Transverse colon (tissue), 4 donors: ENCODE results near the gene GPC1. TPM values are rescaled to one million over a fixed set of nuclear protein-coding genes. Genes with fewer than 3 reads are reported as not detected.

Experiments used
- DNase-seq: peaks from one replicate; pipeline ENCODE4 v3.0.0-alpha.2; 2019
- H3K27ac ChIP-seq, 4 donors: fragments of 200-600 bp; sonication (generic); 2 replicates each; pipeline ENCODE4 v1.5.1; 2016 to 2018; ENCODE audit warnings: inconsistent platforms in 4 of 4
- H3K27me3 ChIP-seq: fragments of 200-600 bp; sonication (generic); 2 replicates; pipeline ENCODE4 v1.5.1; 2017; ENCODE audit warnings: inconsistent platforms
- H3K36me3 ChIP-seq, 4 donors: fragments of 200-600 bp; sonication (generic); 2 replicates each; pipeline ENCODE4 v1.5.1; 2017 to 2019; ENCODE audit warnings: inconsistent platforms in 4 of 4
- H3K4me1 ChIP-seq, 4 donors: fragments of 200-600 bp; sonication (generic); 2 replicates each; pipeline ENCODE4 v1.5.1; 2017 to 2020; ENCODE audit warnings: inconsistent platforms in 4 of 4
- H3K4me3 ChIP-seq, 4 donors: fragments of 200-600 bp; sonication (generic); 1 replicate in 1 of 4; 2 replicates in 3 of 4; pipeline versions ENCODE4 v1.5.1 to v1.6.1; 2017 to 2019; ENCODE audit warnings: inconsistent platforms in 4 of 4
- H3K9me3 ChIP-seq, 2 donors: fragments of 200-600 bp; sonication (generic); 2 replicates each; pipeline ENCODE4 v1.5.1; 2017 to 2019; ENCODE audit warnings: inconsistent platforms in 2 of 2
- CTCF ChIP-seq, 5 experiments: fragments of 200-600 bp in 3 of 5; fragments of 450-650 bp in 2 of 5; sonication (generic) in 3 of 5; IDR thresholded peaks; 1 replicate in 2 of 5; 2 replicates in 3 of 5; pipeline ENCODE4 v1.5.1; 2016 to 2017; ENCODE audit warnings: antibody characterized with exemption in 5 of 5, inconsistent platforms in 3 of 5, mild to moderate bottlenecking in 2 of 5, moderate library complexity in 1 of 5
- EP300 ChIP-seq: sonication (generic); formaldehyde crosslinking; IDR thresholded peaks from one replicate; pipeline ENCODE4 v1.6.1; 2017; ENCODE audit warnings: antibody characterized with exemption, low read depth
- POLR2A ChIP-seq: fragments of 450-650 bp; IDR thresholded peaks from one replicate; pipeline ENCODE4 v1.6.1; 2016; ENCODE audit warnings: antibody characterized with exemption, mild to moderate bottlenecking, moderate library complexity
- POLR2AphosphoS5 ChIP-seq, 3 donors: sonication (generic); formaldehyde crosslinking; IDR thresholded peaks; one replicate each; pipeline ENCODE4 v1.6.1; 2016; ENCODE audit warnings: antibody characterized with exemption in 3 of 3
- WGBS, 2 donors: methylation state at CpG; one replicate each; pipeline ENCODE4 v1.1.5; 2018; ENCODE audit warnings: low coverage in 1 of 2; 5-methylcytosine and 5-hydroxymethylcytosine counted together
- in situ Hi-C, 4 donors: fragments of 200-750 bp; cut with MboI; loops; one replicate each; pipeline versions ENCODE4 v1.15.0 to v1.15.1; 2017; ENCODE audit warnings: low sequenced_read_pairs in 3 of 4, low pct_ligation_motif_present in 1 of 4, low pct_unique_long_range_greater_than_20kb in 1 of 4
- intact Hi-C: fragments of 100-400 bp; cut with DNase I; formaldehyde crosslinking; loops from one replicate; pipeline ENCODE4 v1.15.1; 2023; ENCODE audit warnings: low total_unique reads
- total RNA-seq, 4 donors: library from RNA; depleted of rRNA; stranded (reverse); fragments of >200 nt; gene quantifications; one replicate each; pipeline ENCODE4 v1.1.0, GENCODE V29; 2016

The GPC1 gene
- total RNA-seq, 4 donors from 2014 or later: 10.4 to 31.8 (median 18.0) TPM

GRCh38 chr2:240509667-240510512 is 74.4 kb downstream of the GPC1 start:
- WGBS, 2 donors: 64 to 75% methylated on average over 6 to 12 of the region's 12 CpGs
- Histone ChIP-seq H3K4me3 (no peak overlapping the region), H3K9me3 (no peaks in the 10 kb centered on the region), H3K4me1 (peaks cover 0 to 5% (median 0%) of the 10 kb centered on the region in 4 donors), H3K36me3 (no peaks in the 10 kb centered on the region), H3K27me3 (no peaks in the 10 kb centered on the region), H3K27ac (no peak overlapping the region)
- no peak for DNase-seq
- TF ChIP-seq CTCF (IDR thresholded peaks at IDR 0.05) (no peak), EP300 (no peak), POLR2AphosphoS5 (IDR thresholded peaks at IDR 0.05) (no peak), POLR2A (no peak)
- intact Hi-C loops (no loop called here), in situ Hi-C loops (loop anchor here in 2 of 4 donors (25.0 kb wide), 1 partner anchor 202 kb away; no protein-coding TSS in a partner anchor)

- intact Hi-C loops: no loop called here
- in situ Hi-C loops: loop anchor here in 2 of 4 donors (25.0 kb wide), 1 partner anchor 202 kb away; no protein-coding TSS in a partner anchor
- no peaks in the 10 kb centered on the region for H3K27me3 ChIP-seq
- no peaks in the 10 kb centered on the region for H3K9me3 ChIP-seq
- no peak for DNase-seq
- H3K4me3 ChIP-seq: no peak overlapping the region
- no peaks in the 10 kb centered on the region for H3K36me3 ChIP-seq
- peaks cover 0 to 5% (median 0%) of the 10 kb centered on the region in 4 donors for H3K4me1 ChIP-seq
- no peak overlapping the region for H3K27ac ChIP-seq
- 97 to 100% methylated on average over 1 to 12 of the region's 12 CpGs for WGBS, 2 donors
- no peak for TF ChIP-seq POLR2A
- TF ChIP-seq CTCF (IDR thresholded peaks at IDR 0.05): no peak
- no peak for TF ChIP-seq POLR2AphosphoS5 (IDR thresholded peaks at IDR 0.05)
- TF ChIP-seq EP300: no peak
Observed at GRCh38 chr2:240510513-240511210, 75.2 kb downstream of the GPC1 start.

GRCh38 chr2:240511351-240512108 is 76.1 kb downstream of the GPC1 start:
- in situ Hi-C loops: loop anchor here in 2 of 4 donors (25.0 kb wide), 1 partner anchor 201 kb away; no protein-coding TSS in a partner anchor
- WGBS, 2 donors: 96% methylated on average over 22 of the region's 31 CpGs; no CpG with 5 or more reads in 1 of the 2 donors
- TF ChIP-seq POLR2A (no peak), POLR2AphosphoS5 (IDR thresholded peaks at IDR 0.05) (no peak), CTCF (IDR thresholded peaks at IDR 0.05) (no peak), EP300 (no peak)

More at GRCh38 chr2:240511351-240512108, 76.1 kb downstream of the GPC1 start:
- intact Hi-C loops: no loop called here
- H3K9me3 ChIP-seq: no peaks in the 10 kb centered on the region
- H3K36me3 ChIP-seq: no peaks in the 10 kb centered on the region
- no peaks in the 10 kb centered on the region for H3K27me3 ChIP-seq
- no peak overlapping the region for H3K27ac ChIP-seq
- peaks cover 0 to 5% (median 0%) of the 10 kb centered on the region in 4 donors for H3K4me1 ChIP-seq
- H3K4me3 ChIP-seq: no peak overlapping the region
- DNase-seq: no peak
